Limb (tissue), 2 donors: ENCODE data around the gene EEF1A2.
A peak's percentile ranks its signal among the peaks of the same experiment; 100 is the strongest.

Source experiments
- DNase-seq, 2 donors: peaks; one replicate each; pipeline ENCODE4 v3.0.0-alpha.2; 2016; ENCODE audit errors: extremely low spot score in 2 of 2

Gene EEF1A2

DNA sequence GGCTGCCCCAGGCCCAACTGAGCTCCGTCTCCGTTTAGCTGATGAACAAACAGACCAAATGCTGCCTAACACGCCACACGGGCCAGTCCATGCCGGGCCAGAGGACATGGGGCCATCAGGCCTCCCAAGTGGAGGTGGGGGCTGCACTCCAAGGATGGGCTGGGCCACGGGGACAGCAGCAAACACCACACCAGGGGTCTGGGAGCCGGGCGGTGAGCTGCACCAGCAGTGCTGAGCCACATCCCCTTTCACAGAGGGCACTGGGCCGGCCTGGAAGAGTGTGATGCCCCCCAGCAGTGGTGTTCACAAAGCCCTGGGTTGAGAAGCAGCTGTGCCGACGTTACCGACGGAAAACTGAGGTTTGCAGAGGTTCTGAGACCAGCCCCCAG, 29.2 kb downstream of the EEF1A2 start:
- no peak for DNase-seq

- no peak for DNase-seq
Observed at GRCh38 chr20:63469019-63469712, 29.7 kb downstream of the EEF1A2 start.

- DNase-seq: no peak
Observed at GRCh38 chr20:63468421-63468820, 30.5 kb downstream of the EEF1A2 start.

- DNase-seq: no peak
Observed at GRCh38 chr20:63467294-63468083, 31.4 kb downstream of the EEF1A2 start.

DNA sequence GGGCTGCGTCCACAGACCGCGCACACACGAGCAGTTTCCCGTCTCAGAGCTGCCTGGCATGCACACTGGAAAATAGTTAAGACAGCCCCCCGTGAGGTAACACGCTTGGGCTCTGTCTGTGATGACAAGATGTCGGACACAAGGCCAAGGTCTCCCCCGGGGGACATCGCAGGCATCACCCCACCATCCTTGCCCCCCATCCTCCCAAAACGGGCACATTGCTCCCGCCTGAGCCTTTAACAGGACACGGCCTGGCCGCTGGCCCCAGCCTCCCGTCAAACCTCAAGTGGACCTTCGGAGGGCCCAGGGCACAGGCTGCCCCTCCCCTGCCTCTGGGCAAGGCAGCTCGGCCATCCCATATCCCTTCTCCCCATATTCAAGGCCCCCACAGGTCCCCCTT, 32.0 kb downstream of the EEF1A2 start:
- DNase-seq: no peak

DNA sequence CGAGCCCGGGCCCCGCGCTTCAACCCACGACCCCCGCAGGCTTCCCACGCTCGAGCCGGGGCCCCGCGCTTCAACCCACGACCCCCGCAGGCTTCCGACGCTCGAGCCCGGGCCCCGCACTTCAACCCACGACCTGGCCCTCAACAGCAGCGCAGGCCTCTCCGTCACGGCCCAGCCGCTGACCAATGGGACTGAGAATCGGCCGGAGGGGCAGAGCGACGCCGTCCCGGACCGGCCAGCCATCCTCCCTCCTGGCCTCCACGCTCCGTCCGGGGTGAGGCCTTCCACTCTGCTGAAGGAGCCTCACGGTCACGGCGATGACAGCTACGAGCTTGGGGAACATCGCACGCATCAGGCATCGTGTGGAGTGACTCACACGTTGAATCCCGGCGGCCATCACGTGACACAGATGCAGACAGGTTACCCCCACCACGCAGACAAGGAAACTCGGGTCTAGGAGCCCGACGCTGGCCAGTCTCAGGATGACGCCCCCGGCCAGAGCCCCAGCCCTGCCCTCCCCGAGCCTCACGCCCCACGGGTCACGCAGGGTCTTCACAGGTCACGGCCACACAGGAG, 32.5 kb downstream of the EEF1A2 start:
- no peak for DNase-seq

DNA sequence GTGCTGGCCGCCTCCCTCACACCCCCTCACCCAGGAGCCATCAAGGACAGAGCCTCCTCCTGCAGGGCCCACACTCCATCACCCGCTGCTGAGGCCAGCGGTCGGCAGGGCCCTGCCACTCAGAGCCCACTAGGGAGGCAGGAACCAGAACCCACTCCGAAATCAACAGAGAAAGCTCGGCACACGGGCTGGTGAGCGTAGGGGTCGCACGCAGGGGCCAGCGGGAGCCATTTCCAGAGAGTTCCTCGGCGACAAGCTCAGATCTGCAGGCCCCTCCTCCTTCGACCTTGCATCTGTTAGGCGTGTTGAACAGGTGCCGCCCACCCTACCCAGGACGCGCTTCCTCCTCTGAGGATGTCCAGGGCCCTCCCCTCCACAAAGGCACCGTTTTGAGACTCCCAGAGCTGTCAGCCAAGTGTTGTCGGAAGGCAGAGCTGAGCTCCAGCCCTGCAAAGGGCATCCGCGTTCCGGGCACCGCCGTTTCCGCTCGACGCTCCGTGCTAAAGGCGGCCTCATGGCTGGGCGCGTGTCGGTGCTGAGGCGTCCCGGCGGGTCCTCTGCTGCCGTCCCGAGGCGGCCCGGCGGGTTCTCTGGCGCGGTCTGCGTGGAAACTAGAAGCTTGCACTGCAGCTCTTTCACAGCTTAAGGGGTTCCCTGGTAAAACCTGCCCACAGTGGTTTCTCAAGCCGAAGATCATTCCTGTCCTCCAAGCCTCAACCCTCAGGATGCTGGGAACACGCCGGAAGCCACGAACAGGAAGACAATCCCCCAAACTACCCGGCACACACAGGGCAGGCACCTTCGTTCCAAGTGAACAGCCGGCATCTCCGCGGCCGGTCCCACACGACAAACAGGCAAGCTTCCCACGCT, 33.3 kb downstream of the EEF1A2 start:
- DNase-seq: no peak

DNA sequence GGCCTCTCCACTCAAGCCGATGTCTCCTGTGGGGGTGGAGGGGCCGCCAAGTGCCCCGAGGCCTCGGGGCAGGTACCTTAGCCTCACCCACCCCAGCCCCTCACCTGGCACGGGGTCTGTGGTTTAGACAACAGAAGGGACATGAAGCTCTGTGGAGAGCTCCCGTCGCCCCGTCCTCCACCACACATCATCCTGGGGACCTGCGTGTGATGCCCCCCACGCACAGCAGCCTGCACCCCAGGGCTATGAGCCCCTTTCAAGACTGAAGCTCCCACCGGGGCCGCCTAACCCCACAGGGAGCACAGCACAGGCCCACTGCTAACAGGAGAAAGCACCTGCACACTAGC, 34.6 kb downstream of the EEF1A2 start:
- no peak for DNase-seq

DNA sequence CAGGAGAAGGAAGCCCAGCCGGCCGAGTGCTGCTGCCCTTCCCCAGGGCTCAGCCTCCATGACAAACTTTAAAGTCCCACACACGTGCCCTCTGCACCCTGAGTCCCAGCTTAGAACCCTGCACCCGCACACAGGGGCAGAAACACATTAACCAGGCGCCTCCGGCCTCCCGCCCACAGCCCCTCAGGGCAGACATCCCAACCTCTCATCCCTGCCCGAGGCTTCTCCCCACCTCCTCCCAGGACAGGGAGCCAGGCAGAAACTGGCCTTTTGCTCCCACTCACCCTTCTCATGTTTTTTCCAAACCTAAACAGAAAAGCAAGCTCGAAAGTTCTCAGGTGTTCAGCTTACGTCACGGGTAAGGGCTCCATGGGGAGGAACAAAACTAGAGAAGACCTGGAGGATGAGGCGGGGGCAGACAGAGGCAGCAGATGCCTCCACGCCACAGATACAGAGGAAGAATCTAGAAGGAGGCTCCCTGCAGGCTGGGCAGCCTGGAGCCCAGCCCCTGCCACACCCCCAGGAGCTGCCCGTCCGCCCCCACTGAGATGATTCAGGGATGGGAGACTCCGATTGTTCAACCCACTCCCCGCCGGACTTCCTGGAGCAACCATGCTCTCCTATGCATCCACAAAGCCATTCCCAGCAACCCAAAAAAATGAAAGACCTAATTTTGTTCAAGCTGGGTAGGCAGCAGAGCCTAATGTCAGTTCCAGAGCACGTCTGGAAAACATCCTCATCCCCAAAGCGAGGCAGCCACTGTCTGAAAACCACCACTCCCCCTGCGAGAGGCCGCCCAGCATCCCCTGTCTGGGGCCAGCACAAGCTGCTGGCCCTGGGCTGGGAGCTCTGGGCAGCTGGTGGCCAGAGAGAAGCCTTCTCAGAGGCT, 35.2 kb downstream of the EEF1A2 start:
- DNase-seq: no peak

DNA sequence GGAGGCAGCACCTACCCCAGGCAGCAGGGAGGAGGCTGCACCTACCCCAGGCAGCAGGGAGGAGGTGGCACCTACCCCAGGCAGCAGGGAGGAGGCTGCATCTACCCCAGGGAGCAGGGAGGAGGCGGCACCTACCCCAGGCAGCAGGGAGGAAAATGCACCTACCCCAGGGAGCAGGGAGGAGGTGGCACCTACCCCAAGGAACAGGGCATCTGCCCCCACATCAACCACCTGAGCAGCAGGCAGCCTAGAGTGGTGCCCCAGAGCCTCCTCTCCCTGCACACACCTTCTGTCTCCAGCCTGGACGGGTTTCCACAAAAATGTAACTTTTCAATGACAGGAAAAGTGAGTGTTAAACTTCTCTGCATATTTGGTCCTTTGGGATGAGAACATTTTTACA, 36.6 kb downstream of the EEF1A2 start:
- DNase-seq: no peak

DNA sequence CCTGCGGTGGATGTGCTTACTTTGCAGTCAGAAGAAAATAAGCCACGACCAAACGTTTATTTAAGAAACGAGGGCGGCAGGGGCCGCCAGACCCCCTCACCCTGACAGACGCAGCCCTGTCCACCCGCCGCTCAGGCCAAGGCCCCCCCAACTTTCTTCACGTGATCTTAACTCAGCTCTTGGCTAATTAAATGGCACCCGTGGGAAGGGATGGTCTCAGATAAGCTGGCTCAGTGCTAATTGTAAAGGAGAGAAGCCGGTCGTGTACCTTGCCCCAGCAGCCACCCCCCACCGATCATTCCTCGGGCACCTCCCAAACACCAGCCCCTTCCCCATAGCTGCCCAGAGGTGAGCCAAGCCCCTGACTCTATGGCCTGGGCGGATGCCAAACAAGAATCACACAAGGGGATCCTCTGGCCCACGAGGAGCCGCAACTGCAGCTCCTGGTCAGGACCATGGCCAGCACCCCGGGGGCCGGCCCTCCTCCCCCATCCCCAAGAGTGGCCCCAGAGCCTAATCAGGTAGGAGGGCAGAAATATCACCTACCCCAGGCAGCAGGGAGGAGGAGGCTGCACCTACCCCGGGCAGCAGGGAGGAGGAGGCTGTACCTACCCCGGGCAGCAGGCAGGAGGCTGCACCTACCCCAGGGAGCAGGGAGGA, 37.6 kb downstream of the EEF1A2 start:
- DNase-seq: peak in 1 of 2 donors; percentile 66

DNA sequence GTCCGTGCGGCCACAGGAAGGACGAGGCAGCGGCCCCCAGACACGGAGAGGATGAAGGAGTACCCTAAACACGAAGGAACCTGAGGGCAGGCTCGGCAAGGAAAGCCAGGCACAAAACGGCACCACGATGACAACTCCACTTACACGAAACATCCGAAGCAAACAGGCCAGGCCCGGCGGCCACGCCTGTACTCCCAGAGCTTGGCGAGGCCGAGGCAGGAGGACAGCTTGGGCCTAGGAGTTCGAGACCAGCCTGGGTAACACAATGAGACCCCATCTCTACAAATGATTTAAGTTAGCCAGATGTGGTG, 39.9 kb downstream of the EEF1A2 start:
- DNase-seq: no peak

DNA sequence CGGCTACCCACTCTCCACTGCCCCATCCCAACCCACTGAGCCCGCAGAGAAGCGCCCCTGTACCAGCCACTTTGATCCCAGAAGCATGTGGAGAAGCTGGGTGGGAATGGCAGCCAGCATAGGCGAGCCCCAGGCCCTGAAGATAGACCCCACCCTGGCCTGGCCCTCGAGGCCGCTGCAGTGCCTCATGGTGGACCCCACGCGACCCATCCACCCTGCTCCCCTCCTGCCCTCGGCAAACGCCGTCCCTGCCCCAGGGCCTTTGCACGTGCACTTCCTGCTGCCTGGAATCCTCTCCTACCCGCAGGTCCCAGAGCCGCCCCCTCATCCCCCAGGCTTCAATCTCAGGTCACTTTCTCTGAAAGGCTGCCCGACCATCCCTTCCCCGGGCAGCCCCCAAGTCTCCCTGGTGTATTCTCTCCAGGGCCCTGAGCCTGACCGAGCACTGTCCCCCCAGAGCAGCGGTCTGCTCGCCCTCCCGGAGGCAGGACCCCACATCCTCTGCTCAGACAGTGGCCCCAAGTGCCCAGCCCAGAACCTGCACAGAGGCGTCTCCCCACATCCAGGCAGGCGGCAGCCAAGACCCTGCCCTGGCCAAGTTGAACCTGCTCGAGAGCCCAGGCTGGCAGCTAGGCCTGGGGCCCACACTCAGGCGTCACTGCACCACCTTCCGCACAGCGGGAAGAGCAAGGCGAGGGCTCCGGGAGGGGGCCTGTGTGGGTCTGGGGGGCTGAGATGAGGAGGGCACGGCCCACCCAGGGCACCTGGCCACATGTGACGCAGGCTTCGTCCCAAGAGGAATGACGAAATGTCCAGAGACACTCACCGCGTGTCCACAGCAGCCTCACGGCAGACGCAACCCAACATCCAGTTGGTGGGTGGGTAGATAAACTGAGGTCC, 40.5 kb downstream of the EEF1A2 start:
- no peak for DNase-seq

GRCh38 chr20:63457737-63458136, 41.1 kb downstream of the EEF1A2 start:
- DNase-seq: no peak

DNA sequence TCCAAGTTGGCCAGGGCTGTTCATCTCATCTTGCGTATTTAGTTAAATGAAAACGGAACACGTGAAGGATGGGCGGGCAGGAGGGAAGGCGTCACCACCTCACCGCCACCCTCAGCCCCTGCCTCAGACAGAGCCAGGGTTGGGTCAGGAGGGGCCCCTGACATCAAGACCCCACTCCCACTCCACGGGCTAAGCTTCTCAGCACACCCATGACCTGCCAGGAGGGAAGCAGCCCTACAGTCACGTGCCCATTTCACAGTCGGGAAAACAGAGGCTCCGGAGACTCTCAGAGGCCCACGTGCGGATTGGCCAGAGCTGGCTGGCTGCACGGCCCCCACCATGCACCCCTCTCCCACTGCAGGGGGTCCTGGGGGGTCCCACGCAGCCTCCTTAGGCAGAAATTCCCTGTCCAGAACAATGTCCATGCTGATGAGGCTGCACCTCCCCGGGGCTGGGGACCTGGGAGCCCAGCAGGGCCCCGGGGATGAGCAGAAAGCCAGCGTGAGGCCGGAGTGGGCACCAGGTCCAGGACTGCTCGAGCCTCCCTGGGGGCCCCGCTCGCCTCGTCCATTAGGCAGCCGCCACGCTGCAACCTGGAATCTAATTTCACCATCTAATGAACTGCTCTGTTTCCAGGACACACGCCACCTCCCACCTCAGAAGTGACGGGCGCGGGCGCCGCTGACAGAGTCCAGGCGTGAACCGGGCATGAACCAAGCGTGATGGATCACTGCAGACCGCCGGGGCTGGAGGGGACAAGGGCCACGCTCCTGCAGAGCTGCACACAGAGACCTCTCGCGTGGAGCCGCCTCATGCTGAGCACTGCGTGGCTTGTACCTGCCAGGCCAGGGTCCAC, 42.2 kb downstream of the EEF1A2 start:
- no peak for DNase-seq

- no peak for DNase-seq
Observed at GRCh38 chr20:63455568-63455859, 43.4 kb downstream of the EEF1A2 start.

- DNase-seq: no peak
Observed at GRCh38 chr20:63454731-63455567, 43.9 kb downstream of the EEF1A2 start.
